ENCODE measurements around the gene ALG12.
"Not testable (repeated sequence)": the region's sequence is repeated elsewhere in the genome, so short reads cannot be mapped to it uniquely, and the experiment has no call there.

The ALG12 gene

GRCh38 chr22:49863931-49864330 is 54.3 kb downstream of the ALG12 start:
- no peak for DNase-seq

- no peak for DNase-seq
These were observed 55.8 kb downstream of the ALG12 start for GRCh38 chr22:49862496-49862776.

GRCh38 chr22:49861642-49862495 is 56.4 kb downstream of the ALG12 start:
- DNase-seq, result no peak

- no peak for DNase-seq
These were observed 59.4 kb downstream of the ALG12 start for GRCh38 chr22:49858827-49859226.

GRCh38 chr22:49856766-49857618 is 61.2 kb downstream of the ALG12 start:
- DNase-seq, result no peak

- DNase-seq, result no peak
These were observed 61.9 kb downstream of the ALG12 start for GRCh38 chr22:49856343-49856742.

- DNase-seq, result no peak
These were observed 62.9 kb downstream of the ALG12 start for GRCh38 chr22:49855251-49855911.

- DNase-seq, result no peak
These were observed 64.0 kb downstream of the ALG12 start for GRCh38 chr22:49853981-49854831.

GRCh38 chr22:49852898-49853894 is 65.0 kb downstream of the ALG12 start, which contains the start of gene ZBED4:
TSS of gene ZBED4 (plus strand) at chr22:49853844. CDS start at chr22:49883663, 29,819 bp downstream.
- DNase-seq, result peak; percentile 28

GRCh38 chr22:49852568-49852897 is 65.7 kb downstream of the ALG12 start:
- not testable (repeated sequence) for DNase-seq

- DNase-seq, result no peak
These were observed 67.1 kb downstream of the ALG12 start for GRCh38 chr22:49850959-49851802.
